Lung (tissue), 12 donors: ENCODE measurements around the gene CDC5L. TPM values are rescaled to one million over a fixed set of nuclear protein-coding genes. Genes with fewer than 3 reads are reported as not detected.

Experiments used
- ATAC-seq: fragments of 200-7000 bp; cut with Tn5 transposase; one replicate; pipeline ENCODE4 v1.9.1; 2020; ENCODE audit warnings: moderate number of reproducible peaks; ENCODE audit not compliant: insufficient read depth, low FRiP score
- DNase-seq, 3 donors: peaks; one replicate each; pipeline ENCODE4 v3.0.0-alpha.2; 2013 to 2017
- H3K27ac ChIP-seq, 2 donors: one replicate each; pipeline ENCODE4 v1.5.1; 2013; ENCODE audit warnings: mild to moderate bottlenecking in 2 of 2, moderate library complexity in 2 of 2, control low read depth in 1 of 2, inconsistent platforms in 1 of 2, low read depth in 1 of 2, low read length in 1 of 2
- H3K27me3 ChIP-seq, 3 donors: one replicate each; pipeline ENCODE4 v1.5.1; 2013; ENCODE audit warnings: low read length in 2 of 3; ENCODE audit not compliant: control insufficient read depth in 3 of 3, insufficient read depth in 3 of 3
- H3K36me3 ChIP-seq, 4 donors: one replicate each; pipeline ENCODE4 v1.5.1; 2013; ENCODE audit warnings: low read length in 4 of 4, mild to moderate bottlenecking in 1 of 4, moderate library complexity in 1 of 4; ENCODE audit not compliant: control insufficient read depth in 4 of 4, insufficient read depth in 4 of 4
- H3K4me1 ChIP-seq, 5 donors: one replicate each; pipeline ENCODE4 v1.5.1; 2013; ENCODE audit warnings: low read length in 5 of 5, mild to moderate bottlenecking in 2 of 5, moderate library complexity in 1 of 5; ENCODE audit not compliant: control insufficient read depth in 5 of 5, insufficient read depth in 5 of 5
- H3K4me3 ChIP-seq: one replicate; pipeline ENCODE4 v1.5.1; 2013; ENCODE audit warnings: mild to moderate bottlenecking, control low read depth, moderate library complexity
- H3K9ac ChIP-seq, 2 donors: one replicate each; pipeline ENCODE4 v1.5.1; 2013; ENCODE audit warnings: low read length in 2 of 2, control low read depth in 1 of 2; ENCODE audit not compliant: insufficient read depth in 1 of 2
- H3K9me3 ChIP-seq, 4 donors: one replicate each; pipeline ENCODE4 v1.5.1; 2013; ENCODE audit warnings: low read length in 3 of 4, mild to moderate bottlenecking in 1 of 4, moderate library complexity in 1 of 4; ENCODE audit not compliant: control insufficient read depth in 4 of 4, insufficient read depth in 3 of 4
- WGBS, 2 donors: extraction: QIAGEN DNeasy Blood & Tissue Kit; methylation state at CpG; one replicate each; pipeline ENCODE4 v1.1.7; 2013; 5-methylcytosine and 5-hydroxymethylcytosine counted together
- polyA plus RNA-seq, 2 donors: library from polyadenylated mRNA; stranded (reverse); fragments of 200-250 nt; gene quantifications; one replicate each; pipeline ENCODE4 v1.2.1, GENCODE V29; 2013
- total RNA-seq, 2 donors: library from RNA; depleted of rRNA in 1 of 2; stranded (reverse); fragments of >200 nt in 1 of 2; gene quantifications; one replicate each; pipeline ENCODE4 v1.2.1, GENCODE V29; 2014 to 2021
- TF ChIP-seq, protein P1 (sequence below): IDR thresholded peaks from 2 replicates; pipeline ENCODE4 v1.5.1; 2012; ENCODE audit warnings: mild to moderate bottlenecking; ENCODE audit errors: control extremely low read depth, extremely low read depth
- donor health status: control.
- donor health status: control.
- donor health status: Bipolar disorder and iron deficiency.
- donor health status: healthy.
- donor health status: DM: yes; HTN: yes; CAD: no.

Gene CDC5L
- total and polyA plus RNA-seq, 4 donors, result 5.1 to 26.8 (median 11.3) TPM

DNA sequence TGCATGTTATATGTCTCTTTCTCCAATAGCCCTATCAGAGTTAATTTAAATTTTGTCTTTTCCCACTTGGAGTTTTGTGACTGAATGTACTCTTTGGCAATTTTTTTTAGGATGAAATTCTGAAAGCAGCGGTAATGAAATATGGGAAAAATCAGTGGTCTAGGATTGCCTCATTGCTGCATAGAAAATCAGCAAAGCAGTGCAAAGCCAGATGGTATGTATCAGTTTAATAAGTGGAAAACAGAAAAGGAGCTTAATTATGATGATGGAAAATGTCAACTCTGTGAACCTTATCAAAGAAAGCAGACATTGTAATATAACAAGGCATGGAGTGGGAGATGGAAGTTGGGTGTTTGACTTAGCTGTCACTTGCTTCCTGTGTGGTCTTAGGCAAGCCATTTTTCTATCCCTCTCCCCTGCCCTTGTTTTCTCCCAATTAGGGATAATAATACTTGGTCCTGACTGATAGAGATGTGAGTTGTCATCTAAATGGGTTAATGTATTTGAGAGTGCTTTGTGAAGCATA lies 2.7 kb downstream of the CDC5L start:
- Histone ChIP-seq H3K36me3 (peaks cover 14 to 27% (median 20%) of the 10 kb centered on the region in 4 donors), H3K4me3 (no peak overlapping the region), H3K27ac (no peak overlapping the region), H3K9ac (no peak overlapping the region), H3K4me1 (peaks cover 3 to 25% (median 13%) of the 10 kb centered on the region in 5 donors), H3K9me3 (no peaks in the 10 kb centered on the region), H3K27me3 (no peaks in the 10 kb centered on the region)
- WGBS, 2 donors, result 85% methylated on average over 1 of the region's 1 CpG
- ATAC-seq (no peak), DNase-seq (peak in 2 of 3 donors; percentile 21 to 49)
- TF ChIP-seq, protein P1, sequence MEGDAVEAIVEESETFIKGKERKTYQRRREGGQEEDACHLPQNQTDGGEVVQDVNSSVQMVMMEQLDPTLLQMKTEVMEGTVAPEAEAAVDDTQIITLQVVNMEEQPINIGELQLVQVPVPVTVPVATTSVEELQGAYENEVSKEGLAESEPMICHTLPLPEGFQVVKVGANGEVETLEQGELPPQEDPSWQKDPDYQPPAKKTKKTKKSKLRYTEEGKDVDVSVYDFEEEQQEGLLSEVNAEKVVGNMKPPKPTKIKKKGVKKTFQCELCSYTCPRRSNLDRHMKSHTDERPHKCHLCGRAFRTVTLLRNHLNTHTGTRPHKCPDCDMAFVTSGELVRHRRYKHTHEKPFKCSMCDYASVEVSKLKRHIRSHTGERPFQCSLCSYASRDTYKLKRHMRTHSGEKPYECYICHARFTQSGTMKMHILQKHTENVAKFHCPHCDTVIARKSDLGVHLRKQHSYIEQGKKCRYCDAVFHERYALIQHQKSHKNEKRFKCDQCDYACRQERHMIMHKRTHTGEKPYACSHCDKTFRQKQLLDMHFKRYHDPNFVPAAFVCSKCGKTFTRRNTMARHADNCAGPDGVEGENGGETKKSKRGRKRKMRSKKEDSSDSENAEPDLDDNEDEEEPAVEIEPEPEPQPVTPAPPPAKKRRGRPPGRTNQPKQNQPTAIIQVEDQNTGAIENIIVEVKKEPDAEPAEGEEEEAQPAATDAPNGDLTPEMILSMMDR, result no peak

DNA sequence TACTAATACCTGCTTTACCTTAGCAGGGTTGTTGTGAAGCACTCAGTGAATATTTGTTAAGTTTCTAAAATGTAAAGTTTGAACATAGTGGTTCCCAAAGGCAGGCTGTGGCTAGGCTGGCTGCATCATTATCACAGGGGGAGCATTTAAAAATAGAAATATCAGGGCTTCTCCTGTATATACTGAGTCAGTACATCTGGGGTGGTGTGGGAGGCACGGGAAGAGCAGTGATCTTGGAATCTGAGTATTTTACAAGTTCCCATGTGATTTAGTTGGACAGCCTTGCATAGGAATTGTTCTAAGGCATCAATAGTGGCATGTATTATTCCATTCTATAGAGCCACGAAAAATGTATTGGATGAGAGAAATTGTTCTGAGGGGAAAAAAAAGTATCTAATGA lies 8.0 kb downstream of the CDC5L start:
- ATAC-seq (no peak), DNase-seq (no peak)
- Histone ChIP-seq H3K4me3 (no peak overlapping the region), H3K27me3 (no peaks in the 10 kb centered on the region), H3K27ac (no peak overlapping the region), H3K4me1 (peaks cover 0 to 25% (median under 1%) of the 10 kb centered on the region in 5 donors), H3K9me3 (no peaks in the 10 kb centered on the region), H3K36me3 (peaks cover 26 to 48% (median 41%) of the 10 kb centered on the region in 4 donors), H3K9ac (no peak overlapping the region)
- TF ChIP-seq, protein P1, result no peak
- 87 to 89% methylated on average over 2 of the region's 2 CpGs for WGBS, 2 donors

DNA sequence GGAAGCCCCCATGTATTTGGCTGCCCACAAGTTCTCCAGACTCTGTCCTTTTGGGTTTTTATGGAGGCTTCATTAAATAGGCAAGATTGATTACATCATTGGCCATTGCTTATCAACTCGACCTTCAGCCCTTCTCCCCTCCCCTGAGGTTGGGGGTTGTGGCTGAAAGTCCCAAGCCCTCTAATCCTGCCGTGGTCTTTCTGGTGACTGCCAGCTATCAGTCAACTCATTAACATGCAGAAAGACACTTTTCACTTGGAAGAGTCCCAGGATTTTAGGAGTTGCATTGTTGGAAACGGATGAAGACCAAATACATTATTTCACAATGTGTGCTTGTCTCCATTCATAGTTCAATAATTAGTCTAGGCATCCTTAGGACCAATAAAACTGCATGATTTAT lies 9.5 kb downstream of the CDC5L start:
- Histone ChIP-seq H3K9me3 (no peaks in the 10 kb centered on the region), H3K27ac (no peak overlapping the region), H3K9ac (no peak overlapping the region), H3K4me3 (no peak overlapping the region), H3K4me1 (peaks cover 0 to 26% (median 0%) of the 10 kb centered on the region in 5 donors), H3K27me3 (no peaks in the 10 kb centered on the region), H3K36me3 (peaks cover 27 to 48% (median 43%) of the 10 kb centered on the region in 4 donors)
- TF ChIP-seq, protein P1, result no peak
- ATAC-seq (no peak), DNase-seq (no peak)
- 61 to 82% methylated on average over 3 of the region's 3 CpGs for WGBS, 2 donors
